Activated CD8-positive, alpha-beta memory T cell treated with anti-CD3 and anti-CD28 coated beads, Interleukin-2, amount 50 U/mL, for 1 hour (primary cell): ENCODE data around the gene AMBP.

Experiments used
- DNase-seq: peaks from one replicate; pipeline ENCODE4 v3.0.0-alpha.2; 2020; ENCODE audit errors: extremely low read depth

Gene AMBP

DNA sequence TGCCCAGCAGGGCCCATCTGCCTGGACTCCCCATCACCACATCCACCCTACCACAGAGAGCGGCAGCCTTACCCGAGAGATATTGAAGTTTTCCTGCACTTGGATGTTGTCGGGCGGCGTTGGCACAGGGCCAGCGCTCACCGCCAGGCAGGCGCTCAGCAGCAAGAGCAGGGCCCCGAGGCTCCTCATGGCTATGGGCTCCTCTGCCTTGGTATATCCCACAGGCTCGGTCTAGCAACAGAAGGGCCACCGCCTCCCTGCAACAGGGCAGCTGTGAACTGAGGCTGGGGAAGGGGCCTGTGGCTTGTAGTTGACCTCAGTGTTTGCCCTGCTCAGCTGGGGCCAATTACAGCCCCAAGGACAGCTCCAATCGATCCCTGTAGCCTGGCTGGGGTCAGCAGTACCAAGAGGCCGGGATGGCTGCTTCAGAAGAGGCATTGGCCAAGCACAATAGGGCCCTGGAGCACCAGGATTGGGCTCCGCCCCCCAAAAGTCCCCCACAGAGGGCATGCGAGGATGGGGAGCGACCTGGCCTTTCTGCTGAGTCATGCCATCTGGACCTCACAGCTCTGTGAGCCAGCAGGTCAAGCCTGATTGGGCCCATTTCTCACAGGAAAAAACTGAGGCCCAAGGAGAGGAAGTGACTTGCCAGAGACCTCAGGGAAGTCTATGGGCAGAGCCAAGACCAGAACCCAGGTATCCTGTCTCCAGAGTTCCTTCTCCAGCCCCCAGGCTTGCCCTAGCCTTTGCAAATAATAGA, at the start of gene AMBP:
Gene AMBP (minus strand): TSS at position 280 of the 760 bp plus-strand sequence. CDS start 91 bp downstream, at position 189.
- no peak for DNase-seq

- no peak for DNase-seq
Observed at GRCh38 chr9:114126247-114127060, 48.4 kb upstream of the AMBP start.

GRCh38 chr9:114125476-114126013, 47.4 kb upstream of the AMBP start:
- no peak for DNase-seq

- DNase-seq: no peak
Observed at GRCh38 chr9:114124666-114125475, 46.8 kb upstream of the AMBP start.

- no peak for DNase-seq
Observed at GRCh38 chr9:114124138-114124537, 46.0 kb upstream of the AMBP start.

GRCh38 chr9:114123031-114123977, 45.2 kb upstream of the AMBP start:
- DNase-seq: no peak

GRCh38 chr9:114122136-114123027, 44.3 kb upstream of the AMBP start:
- DNase-seq: no peak

DNA sequence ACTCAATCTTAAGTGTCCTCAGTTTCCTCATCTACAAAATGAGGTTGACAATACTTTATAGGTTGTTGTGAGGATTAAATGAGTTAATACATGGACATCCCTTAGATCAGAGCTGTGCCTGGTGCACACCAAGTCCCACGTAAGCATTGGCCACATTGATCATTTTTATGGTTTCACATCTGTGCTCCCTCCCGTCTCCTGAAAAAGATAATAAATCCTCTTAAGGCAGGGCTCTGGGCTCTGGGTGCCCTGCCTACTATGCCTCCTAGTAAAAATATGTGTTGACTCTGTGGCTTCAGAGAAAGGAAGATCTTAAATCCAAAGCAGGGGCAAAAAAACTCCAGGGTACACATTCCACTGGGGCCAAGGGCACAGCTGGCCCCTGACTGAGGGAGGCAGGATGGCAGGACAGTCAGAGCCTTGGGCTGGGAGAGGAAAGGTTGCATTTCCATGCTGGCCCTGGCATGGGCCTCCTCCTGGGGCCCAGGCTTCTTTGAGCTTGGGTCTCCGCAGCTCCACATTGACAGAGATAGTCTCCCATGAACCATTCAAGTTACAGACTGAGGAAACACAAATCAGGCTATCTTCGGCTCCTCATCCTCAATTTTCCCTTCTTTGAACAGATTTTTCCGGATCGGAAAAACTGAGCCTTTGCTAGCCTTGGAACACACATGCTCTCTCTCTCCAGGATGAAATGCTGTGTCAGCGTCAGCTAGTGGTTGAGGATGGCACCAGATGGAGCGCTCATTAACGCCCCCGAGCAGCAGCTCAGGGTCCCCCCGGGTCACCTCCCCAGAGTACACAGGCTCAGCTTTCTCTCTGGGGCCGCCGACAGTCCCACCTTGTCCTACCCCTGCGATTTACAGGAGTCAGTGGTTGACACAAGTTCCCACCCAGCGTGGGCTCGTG, 43.4 kb upstream of the AMBP start:
- DNase-seq: no peak

DNA sequence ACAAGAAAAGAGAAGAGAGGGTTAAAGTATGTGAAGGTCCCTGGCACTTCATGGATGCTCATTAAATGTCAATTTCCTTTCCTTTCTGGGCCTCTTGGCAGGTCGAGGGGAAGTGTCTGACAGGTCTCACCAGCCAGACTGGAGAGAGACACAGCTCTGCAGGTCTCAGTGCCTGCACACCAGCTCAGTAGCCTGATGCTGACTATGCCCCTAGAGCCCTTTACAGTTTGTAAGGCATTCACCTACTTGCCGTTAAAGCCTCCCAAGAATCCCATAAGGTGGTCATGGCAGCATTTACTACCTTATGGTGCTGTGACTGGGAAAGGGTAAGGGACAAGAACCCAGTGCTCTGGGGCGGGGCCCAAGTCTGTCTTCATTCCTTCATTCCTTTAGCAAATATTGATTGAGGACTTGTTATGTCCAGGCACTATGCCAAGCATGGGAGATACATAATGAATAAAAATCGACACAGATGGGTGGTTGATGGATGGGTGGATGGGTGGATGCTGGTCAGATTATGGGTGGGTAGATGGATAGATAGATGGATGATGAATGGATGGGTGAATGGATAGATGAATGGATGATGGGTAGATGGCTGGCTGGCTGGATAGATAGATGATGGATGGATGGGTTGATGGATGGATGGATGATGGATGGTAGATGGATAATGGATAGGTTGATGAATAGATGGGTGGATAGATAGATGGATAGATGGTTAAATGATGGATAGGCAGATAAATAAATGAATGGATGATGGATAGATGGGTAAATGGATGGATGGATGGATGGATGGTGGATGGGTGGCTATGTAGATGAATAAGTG, 42.3 kb upstream of the AMBP start:
- DNase-seq: no peak

GRCh38 chr9:114119242-114120191, 41.4 kb upstream of the AMBP start:
- no peak for DNase-seq

DNA sequence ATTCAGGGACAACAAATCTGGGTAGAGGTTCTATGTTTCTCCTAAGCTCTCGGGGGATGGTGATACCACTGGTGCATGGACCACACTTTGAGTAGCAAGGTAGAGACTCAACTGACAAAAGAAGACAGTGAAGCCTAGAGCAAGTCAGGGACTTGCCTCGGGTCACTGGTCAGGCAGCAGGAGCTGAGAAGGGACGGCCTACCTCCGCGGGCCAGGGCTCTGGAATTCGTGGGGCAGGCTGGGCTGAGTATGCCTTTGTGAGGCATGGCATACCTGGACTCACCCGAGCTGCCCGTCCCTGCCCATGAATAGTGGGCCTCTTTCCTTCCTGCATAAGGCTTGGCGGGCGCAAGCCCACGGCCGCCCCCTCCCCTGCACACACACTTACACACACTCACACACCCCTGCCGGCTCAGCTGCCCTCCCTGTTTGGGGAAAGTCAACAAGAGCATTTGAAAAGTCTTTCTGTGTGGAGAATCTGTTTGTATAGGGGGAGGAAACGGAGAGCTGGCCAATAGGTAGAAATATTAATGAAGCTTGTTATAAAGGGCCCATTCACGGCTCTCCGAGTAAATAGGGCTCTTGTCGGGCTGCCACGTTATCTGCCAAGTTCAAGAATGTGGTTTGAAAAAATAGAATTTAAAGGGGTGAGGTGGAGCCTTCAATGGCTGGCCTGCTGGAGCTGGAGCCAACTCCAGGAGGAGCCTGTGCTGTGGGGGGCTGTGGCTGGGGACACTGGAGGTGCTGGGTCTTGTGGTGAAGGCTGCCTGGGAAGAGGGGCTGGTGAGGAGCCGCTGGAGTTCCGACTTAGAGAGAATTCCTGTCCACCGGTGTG, 40.1 kb upstream of the AMBP start:
- no peak for DNase-seq

- no peak for DNase-seq
Observed at GRCh38 chr9:114117614-114117995, 39.5 kb upstream of the AMBP start.

- DNase-seq: no peak
Observed at GRCh38 chr9:114116126-114116747, 38.1 kb upstream of the AMBP start.

GRCh38 chr9:114115654-114116125, 37.6 kb upstream of the AMBP start:
- DNase-seq: no peak

DNA sequence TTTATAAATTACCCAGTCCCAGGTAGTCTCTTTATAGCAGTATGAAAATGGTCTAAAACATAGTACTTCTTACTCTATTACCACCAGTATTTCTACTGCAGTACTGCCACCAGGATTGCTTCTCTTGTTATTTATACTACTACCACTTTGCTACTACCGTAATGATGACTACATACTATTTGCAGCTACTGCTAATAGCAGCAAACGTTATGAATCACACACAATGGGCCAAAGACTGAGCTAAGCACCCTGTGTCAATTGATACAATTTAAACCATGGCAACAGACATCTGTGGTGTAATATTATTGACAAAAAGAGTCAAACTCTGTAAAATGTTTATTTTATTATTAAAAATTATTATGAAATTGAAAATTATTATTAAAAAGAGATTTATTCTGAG, 36.3 kb upstream of the AMBP start:
- no peak for DNase-seq
